GM19397 (cell line): Measurements from ENCODE around the gene CCSER2.
A peak's percentile ranks its signal among the peaks of the same experiment; 100 is the strongest.
"Not testable (repeated sequence)": the region's sequence is repeated elsewhere in the genome, so short reads cannot be mapped to it uniquely, and the experiment has no call there.

Experiments used
- ATAC-seq: cut with Tn5 transposase; IDR thresholded peaks from one replicate; pipeline ENCODE4 v1.9.1; 2021; ENCODE audit warnings: mild to moderate bottlenecking, moderate library complexity; ENCODE audit not compliant: unreplicated experiment

CCSER2 gene, protein sequence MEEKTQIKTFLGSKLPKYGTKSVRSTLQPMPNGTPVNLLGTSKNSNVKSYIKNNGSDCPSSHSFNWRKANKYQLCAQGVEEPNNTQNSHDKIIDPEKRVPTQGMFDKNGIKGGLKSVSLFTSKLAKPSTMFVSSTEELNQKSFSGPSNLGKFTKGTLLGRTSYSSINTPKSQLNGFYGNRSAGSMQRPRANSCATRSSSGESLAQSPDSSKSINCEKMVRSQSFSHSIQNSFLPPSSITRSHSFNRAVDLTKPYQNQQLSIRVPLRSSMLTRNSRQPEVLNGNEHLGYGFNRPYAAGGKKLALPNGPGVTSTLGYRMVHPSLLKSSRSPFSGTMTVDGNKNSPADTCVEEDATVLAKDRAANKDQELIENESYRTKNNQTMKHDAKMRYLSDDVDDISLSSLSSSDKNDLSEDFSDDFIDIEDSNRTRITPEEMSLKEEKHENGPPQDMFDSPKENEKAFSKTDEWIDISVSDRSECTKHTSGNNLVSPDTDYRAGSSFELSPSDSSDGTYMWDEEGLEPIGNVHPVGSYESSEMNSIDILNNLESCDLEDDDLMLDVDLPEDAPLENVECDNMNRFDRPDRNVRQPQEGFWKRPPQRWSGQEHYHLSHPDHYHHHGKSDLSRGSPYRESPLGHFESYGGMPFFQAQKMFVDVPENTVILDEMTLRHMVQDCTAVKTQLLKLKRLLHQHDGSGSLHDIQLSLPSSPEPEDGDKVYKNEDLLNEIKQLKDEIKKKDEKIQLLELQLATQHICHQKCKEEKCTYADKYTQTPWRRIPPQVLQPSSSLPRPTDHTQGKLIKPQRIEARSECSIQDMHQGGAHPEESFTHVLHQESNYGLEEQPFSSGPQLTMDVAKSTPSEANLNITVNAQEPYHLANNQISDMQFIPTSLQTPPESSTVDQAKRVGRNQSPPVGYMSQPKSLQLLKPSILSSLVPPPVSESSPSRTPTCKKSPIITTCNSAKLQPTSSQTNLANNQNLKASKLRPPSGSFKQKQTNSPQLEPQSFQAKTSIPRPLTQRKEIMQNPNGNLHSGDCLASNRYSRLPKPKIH

DNA sequence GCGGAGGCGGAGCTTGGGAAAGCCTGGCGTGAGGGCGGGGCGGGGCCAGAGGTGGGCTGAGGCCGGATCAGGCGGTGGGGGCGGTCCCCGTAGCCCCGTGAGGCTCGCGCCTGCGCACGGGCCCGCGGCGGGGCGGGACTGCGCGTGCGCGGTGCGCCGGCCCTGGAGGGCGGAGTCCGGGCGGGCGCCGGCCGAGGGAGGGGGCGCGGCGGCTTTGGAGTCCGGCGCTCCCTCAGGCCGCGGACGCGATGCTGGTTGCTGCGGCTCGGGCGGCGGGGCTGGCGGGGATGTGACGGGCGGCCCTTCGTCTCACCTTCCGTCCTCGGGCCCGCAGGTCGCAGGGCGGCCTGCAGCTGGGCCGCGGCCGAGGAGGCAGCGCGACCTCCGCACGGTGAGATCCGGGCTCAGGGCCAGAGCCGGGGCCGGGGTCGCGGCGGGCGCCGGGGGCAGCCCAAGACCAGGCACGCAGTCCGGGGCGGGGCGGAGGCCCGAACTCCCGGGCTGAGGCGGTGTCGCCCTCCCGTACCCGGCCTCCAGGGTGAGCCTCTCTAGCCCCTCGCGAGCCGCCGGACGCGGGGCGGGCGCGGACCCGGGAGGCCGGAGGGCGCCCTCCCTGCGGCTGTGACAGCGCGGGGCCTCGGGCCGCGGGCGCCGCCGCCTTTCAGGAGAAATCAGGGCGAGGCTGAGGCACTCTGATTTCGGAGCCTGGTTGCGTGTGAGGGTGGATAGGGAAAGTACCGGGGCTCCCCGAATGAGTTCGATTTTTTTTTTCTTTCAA lies at the start of gene CCSER2:
TSS of gene CCSER2 (plus strand) at position 172 of the 778 bp plus-strand sequence. CDS start 42,464 bp downstream, outside the sequence.
- ATAC-seq = peak; percentile 66

DNA sequence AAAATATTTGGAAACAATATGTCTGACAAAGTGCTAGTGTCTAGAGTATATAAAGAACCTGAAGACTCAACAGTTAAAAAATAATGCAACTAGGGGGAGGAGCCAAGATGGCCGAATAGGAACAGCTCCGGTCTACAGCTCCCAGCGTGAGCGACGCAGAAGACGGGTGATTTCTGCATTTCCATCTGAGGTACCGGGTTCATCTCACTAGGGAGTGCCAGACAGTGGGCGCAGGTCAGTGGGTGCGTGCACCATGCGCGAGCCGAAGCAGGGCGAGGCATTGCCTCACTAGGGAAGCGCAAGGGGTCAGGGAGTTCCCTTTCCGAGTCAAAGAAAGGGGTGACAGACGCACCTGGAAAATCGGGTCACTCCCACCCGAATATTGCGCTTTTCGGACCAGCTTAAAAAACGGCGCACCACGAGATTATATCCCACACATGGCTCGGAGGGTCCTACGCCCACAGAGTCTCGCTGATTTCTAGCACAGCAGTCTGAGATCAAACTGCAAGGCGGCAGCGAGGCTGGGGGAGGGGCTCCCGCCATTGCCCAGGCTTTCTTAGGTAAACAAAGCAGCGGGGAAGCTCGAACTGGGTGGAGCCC lies 48.4 kb upstream of the CCSER2 start:
- ATAC-seq = not testable (repeated sequence)

DNA sequence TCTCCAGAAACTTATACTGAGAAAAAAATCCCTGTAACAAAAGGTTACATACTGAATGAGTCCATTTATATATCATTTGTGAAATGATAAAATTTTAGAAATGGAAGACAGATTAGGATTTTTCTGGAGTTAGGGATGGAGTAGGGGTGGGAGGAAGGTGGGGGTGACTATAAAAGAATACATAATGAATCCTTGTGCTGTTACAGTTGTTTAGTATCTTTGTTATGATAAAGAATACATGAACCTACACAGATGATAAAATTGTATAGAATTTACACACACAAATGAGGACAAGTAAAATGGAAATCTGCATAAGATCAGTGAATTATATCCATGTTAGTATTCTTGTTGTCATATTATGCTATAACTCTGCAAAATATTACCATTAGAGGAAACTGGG lies 41.7 kb upstream of the CCSER2 start:
- no peak for ATAC-seq

DNA sequence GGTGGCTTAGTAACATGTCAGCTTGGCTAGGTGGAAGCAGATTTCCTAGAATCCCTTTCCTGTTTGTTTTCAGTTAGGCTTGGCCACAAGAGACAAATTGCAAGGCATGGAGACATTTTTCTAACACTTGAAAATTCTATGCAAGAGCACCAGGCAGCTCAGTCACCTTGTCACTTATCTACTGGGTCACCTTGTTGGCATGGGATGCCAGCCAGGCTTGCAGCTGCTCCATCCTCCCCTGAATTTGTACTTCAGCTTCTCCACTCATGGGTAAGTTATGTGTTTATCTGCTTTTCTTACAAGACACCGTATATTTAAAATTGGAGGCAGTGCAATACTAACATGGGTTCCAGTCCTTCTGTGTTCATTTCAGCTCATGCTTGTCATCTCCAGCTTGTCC lies 40.2 kb upstream of the CCSER2 start:
- ATAC-seq = no peak

DNA sequence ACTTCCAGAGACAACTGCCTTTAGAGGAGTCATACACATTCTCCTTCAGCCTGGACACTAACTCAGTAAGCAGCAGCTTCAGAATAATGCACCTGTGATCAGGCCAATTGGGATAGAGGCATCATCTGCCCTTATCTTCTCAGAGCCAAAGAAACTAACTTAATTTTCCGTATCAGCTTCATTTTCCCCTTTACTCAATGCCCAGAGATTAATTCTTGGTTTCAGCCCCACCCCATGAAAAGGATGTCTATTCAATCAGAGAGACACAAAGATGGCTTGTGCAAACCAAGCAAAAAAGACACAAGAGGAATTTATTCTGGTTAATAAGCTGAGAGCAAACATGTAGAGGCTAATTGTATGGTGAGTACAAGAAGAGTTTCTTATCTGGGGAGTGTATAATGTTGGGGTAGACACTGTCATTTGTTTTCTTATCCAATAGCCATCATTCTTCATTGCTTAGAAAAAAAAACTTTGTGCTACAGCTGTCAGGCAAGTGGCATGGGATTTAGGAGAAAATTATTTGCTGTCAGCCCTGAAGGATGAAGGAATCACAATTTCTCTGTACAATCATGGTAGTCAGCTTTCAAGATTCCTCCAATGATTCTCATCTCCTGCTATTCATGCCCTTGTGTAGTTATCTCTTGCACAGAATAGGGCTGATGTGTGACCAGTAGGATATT lies 38.7 kb upstream of the CCSER2 start:
- ATAC-seq = no peak

DNA sequence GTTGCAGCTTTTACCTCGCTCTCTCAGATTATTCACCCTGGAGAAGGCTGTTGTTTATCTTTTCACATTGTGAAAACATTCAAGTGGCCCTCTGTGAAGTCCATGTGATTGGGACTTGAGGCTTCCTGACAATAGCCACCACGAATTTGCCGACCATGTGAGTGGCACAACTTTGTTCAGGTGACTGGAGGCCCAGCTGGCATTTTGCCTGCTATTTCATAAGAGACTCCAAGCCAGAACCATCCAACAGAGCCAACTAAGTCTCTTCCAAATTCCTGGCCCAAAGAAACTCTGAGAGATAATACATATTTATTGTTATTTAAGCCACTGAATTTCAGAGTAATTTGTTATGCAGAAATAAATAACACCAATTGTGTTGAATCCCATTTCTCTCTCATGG lies 38.2 kb upstream of the CCSER2 start:
- ATAC-seq = no peak

DNA sequence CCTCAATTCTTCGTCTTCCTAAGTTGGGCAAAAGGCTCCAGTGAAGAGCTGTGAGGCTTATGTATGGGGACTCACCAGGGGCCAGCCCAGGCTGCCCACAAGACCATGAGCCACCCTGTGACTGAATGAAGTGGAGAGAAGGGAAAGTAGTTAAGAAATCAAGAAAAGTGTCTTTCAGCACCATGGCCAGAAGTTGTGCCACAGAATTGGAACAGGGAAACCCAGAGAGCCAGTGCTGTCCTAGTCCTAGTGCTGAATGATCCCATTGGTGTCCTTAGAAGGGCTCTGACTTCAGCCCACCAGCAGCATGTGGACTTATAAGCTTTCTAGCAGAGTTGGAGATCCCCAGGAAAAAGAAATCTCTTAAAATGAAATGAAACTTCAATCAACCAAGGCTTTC lies 37.0 kb upstream of the CCSER2 start:
- ATAC-seq = no peak

DNA sequence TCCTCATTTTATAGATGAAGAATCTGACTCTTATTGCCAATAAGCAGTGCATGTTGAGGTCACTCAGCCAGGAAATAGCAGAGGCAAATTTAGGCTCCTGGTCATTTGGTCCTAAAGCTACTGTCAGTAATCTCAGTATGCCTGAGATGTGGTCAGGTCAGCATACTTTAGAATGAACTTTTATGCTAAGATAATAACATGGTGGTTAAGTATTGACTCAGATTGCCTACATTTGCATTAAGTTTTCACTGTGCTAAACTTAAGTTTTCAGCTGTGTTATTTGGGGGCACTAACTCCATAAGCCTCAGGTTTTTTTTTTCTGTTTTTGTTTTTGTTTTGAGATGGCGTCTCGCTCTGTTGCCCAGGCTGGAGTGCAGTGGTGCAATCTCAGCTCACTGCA lies 35.9 kb upstream of the CCSER2 start:
- ATAC-seq = peak; percentile 43

DNA sequence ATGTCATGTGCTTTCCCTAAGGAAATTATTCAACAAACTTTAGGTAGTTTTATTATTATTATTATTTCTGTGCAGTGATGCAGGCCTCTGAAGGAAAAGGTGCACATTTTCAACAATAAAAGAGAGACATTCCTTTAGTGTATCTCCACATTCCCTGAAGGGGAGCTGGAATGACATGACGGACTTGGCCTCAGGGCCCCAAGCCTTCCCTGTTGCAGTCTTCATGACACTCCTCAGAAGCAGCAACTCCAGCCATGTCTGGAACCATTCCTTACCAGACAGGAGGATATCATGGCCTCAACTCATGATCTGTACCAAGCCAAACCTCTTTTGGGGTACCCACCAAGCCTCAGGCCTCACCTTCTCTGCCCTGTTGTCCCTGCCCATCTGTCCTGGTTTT lies 35.2 kb upstream of the CCSER2 start:
- no peak for ATAC-seq

DNA sequence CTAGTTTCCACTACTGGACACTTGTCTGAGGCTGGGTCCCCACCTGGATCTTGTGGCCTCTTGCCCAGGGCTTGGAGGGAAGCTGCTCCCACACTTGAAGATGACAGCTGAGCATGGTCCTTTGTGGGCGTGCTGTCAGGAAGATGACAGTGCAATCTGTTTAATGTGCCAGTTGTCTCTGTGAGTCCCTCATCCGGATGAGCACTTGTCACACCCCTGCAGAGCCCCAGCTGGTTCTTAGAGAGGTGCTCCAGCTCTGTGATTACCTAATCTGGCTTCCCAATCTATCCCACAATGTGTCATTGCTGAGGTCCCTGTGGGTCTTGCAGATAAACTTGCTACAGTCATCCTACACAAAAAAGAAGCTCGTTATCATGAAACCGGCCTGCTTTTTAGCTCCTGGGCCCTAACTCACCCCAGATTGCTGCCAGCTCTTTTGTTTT lies 34.8 kb upstream of the CCSER2 start:
- ATAC-seq = no peak

DNA sequence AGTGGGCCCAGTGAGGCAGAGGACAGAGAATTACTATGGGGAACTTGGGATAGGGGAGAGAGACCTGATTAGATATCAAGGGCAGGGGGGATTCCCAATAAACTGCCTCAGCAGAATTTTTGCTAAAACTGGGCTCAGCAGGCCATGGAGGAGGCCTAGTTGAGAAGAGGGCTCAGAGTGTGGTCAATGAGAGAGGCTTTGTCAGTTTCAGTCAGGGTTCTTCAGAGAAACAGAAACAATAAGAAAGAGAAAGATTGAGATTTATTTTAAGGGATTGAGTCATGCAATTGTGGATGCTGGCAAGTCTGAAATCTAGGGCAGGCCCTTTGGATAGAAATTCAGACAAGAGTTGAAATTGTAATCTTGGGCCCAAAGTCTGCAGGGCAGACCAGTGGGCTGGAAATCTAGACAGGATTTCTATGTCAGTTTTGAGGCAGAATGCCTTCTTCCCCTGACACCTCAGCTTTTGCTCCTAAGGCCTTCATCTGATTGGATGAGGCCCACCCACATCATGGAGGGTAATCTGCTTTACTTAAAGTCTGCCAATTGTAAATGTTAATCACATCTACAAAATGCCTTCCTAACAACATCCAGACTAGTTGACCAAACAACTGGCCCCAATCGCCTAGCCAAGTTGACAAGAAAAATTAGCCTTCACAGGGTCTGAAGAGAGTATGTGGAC lies 33.5 kb upstream of the CCSER2 start:
- no peak for ATAC-seq

DNA sequence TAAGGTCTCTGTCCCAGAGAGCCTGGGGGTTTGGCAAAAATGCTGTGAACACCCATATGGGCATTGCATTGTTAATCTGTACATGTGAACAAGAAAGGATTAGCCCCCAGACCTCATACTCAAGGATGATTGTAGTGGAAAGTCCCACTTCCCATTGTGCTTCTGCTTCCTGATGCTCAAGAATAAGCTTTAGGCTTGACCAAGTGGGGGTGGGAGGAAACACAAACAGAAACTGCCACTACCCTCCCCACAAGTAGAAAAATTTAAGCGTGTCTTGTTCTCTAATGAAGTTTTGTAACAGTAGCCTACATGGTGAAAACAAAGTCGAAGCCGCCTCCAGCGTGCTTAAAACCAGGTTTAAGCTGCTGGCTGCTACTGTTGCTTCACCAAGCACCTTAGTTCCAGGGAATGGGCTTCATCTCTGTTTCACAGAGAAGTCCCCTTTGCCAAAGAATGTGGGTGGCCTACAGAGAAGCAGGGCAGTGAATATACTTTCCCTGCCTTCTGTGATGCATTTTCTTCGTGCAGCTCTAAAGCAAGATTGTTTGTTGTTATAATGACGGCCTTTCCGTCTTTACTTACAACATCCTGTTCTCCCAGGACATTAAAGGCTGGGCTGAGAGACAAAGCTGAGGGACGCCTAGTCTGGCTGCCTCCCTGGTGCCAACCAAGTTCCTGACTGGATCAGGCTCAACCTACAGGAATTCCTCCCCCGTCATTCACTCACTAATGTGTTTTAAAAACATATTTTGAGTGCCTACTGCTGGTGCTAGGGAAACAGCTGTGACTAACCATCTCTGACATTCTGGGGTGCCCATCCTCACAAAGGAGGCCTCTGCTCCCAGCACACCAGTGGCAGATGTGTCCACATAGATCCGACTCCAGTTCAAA lies 32.1 kb upstream of the CCSER2 start:
- ATAC-seq = no peak

DNA sequence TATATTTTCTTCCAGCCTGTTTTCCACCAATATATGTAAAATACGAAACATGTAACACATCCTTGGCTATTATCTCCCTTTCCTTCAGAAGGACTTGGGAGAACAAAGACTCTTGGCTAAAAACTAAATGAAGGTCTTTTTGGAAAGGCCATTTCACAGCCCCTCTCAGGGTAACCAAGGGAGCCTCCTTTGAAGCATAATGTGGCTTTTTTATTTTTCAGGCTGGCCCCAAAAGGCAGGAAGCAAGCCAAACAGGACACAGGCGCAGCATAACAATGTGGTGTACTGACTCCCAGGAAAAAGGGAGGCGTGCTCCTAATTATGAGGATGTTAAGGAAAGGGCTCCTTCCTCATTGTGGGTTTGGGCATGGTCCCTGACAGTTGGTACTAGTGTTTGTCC lies 30.3 kb upstream of the CCSER2 start:
- ATAC-seq = no peak

DNA sequence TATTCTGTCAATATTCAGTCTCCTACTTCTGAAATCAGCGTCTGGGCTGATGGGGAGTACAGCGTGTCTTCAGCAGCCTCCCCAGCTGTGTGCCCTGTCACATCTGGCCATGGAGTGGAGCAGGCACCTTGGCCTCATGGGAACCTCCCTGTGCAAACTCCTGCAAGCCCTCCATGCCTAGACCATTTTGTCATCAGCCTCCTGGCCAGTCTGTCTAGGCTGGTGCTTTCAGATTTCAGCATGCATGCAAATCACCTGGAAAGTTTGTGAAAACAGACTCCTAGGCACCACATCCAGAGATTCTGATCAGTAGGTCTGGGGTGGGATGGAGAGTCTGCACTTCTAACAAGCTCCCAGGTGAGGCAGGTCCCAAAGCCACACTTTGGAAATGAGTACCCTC lies 26.2 kb upstream of the CCSER2 start:
- ATAC-seq = no peak

DNA sequence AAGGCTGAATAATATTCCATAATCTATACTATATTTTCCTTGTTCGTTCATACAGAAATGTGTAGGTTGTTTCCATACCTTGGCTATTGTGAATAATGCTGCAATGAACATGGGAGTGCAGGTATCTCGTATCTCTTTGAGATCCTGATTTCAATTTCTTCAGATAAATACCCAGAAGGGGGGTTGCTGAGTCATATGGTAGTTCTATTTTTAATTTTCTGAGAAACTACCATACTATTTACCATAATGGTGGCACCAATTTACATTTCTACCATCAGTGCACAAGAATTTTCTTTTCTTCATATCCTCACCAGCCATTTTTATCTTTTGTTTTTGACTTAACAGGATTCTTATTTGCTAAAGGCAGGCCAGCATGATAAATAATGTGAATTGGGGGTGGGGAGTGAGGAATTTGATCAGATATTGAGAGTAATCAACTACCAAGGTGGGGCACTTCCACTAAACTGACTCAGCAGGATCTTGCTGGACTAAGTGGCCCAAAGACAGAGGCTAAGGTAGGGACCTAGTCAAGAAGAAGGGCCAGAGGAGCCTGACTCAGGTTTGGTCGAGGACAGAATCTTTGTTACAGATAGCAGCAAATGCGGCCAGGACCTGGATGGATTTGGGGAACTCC lies 21.5 kb upstream of the CCSER2 start:
- no peak for ATAC-seq

DNA sequence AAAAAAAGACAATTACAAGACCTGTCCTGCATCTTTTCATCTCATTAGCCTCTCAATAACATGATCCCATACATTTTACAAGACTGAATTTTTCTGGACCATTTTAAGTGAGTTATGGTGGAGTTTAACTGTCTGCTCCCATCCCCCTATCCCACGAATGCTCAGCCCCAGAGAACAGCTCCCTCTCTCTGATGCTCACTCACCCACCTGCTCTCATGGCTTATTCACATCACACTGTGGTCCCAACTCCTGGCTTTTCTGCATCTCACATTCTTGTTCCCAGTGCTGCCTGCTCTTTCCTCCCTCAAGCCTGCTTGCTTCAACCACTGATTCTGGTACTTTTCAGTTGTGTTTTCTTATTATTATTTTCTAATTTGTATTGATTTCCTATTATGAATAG lies 20.4 kb upstream of the CCSER2 start:
- no peak for ATAC-seq

DNA sequence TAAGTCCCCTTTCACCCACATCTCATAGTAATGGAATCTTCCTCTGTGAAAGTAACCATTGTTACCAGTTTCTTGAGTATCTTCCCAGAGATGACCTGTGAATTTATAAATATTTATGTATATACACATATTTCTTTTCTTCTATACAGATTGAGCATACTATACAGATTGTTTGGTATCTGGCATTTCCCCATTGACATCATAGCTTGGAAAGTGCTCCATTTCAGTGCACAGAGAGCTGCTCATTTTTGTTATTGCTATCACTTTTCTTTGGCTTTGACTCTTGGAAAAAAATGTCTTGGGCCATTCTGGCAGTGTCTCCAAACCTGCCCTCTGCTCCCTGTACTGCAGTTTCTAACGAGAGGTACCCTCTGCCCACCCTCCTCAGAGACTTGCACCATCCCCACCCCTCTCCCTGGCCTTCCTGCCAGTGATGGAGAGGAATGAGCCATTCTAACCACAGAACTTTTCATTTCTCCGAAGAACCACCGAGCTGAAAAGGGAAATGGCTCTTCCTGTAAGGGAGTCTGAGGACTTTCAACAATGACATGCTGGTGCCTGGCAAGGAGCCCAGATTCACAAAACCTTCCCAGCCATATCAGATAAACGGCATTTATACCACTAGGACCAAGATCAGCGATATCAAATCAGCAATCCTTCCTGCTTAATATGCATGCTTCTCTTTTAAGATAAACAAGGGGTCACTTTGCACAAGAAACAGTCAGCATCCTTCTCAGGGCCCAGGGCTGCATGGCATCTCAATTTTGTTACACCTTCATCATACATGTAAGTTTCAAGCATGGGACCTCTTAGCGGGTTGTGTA lies 19.7 kb upstream of the CCSER2 start:
- ATAC-seq = no peak
